ENCODE results near the gene CAND2.

Gene CAND2

GRCh38 chr3:12796171-12797123, at the start of gene CAND2:
CAND2 (plus strand) TSS chr3:12796680; CDS start chr3:12796721, 41 bp downstream.
- no peak for DNase-seq

- DNase-seq: no peak
Observed at GRCh38 chr3:12748477-12748876, 48.0 kb upstream of the CAND2 start.

GRCh38 chr3:12750223-12750622, 46.3 kb upstream of the CAND2 start:
- DNase-seq: no peak

GRCh38 chr3:12750658-12751071, 45.8 kb upstream of the CAND2 start:
- peak; percentile 36 for DNase-seq

GRCh38 chr3:12751571-12751970, 44.9 kb upstream of the CAND2 start:
- no peak for DNase-seq

GRCh38 chr3:12752102-12752501, 44.4 kb upstream of the CAND2 start:
- no peak for DNase-seq

- peak; percentile 30 for DNase-seq
Observed at GRCh38 chr3:12752809-12753208, 43.7 kb upstream of the CAND2 start.

GRCh38 chr3:12753275-12754028, 43.0 kb upstream of the CAND2 start:
- no peak for DNase-seq

GRCh38 chr3:12754313-12754712, 42.2 kb upstream of the CAND2 start:
- no peak for DNase-seq

GRCh38 chr3:12755754-12756153, 40.7 kb upstream of the CAND2 start:
- no peak for DNase-seq

GRCh38 chr3:12756175-12756574, 40.3 kb upstream of the CAND2 start:
- no peak for DNase-seq

GRCh38 chr3:12756635-12757034, 39.8 kb upstream of the CAND2 start:
- DNase-seq: no peak

GRCh38 chr3:12758025-12758781, 38.3 kb upstream of the CAND2 start:
- peak; percentile 61 for DNase-seq

- DNase-seq: no peak
Observed at GRCh38 chr3:12759097-12759679, 37.3 kb upstream of the CAND2 start, which contains the start of gene TMEM40. TMEM40 (minus strand) TSS chr3:12759259; CDS start chr3:12749832, 9,427 bp downstream.

GRCh38 chr3:12759693-12760565, 36.6 kb upstream of the CAND2 start:
- DNase-seq: no peak

- no peak for DNase-seq
Observed at GRCh38 chr3:12764171-12764776, 32.2 kb upstream of the CAND2 start.

GRCh38 chr3:12766541-12766940, 29.9 kb upstream of the CAND2 start:
- no peak for DNase-seq

GRCh38 chr3:12768579-12769527, 27.6 kb upstream of the CAND2 start:
- DNase-seq: no peak

GRCh38 chr3:12769761-12770160, 26.7 kb upstream of the CAND2 start:
- DNase-seq: no peak

- DNase-seq: no peak
Observed at GRCh38 chr3:12771236-12771635, 25.2 kb upstream of the CAND2 start.
